Astrocyte of the cerebellum (primary cell): Measurements from ENCODE around the gene OSBPL5.
A peak's percentile ranks its signal among the peaks of the same experiment; 100 is the strongest.

Experiments
- DNase-seq: peaks from one replicate; pipeline ENCODE4 v3.0.0-alpha.2; 2011; ENCODE audit warnings: low read depth
- H3K4me3 ChIP-seq: 2 replicates; pipeline ENCODE4 v1.5.1; 2011; ENCODE audit warnings: mild to moderate bottlenecking, low read depth, low read length, moderate library complexity
- CTCF ChIP-seq: IDR thresholded peaks from 2 replicates; pipeline ENCODE4 v1.5.1; 2012; ENCODE audit warnings: low read length, low read depth, moderate library complexity, mild to moderate bottlenecking; ENCODE audit errors: missing control alignments
- in situ Hi-C: cut with HindIII; loops from 2 replicates; pipeline ENCODE4 v1.10.0; 2017; ENCODE audit warnings: low sequenced_read_pairs

Gene OSBPL5

GRCh38 chr11:3060436-3061025 lies 104.6 kb downstream of the OSBPL5 start:
- H3K4me3 ChIP-seq, result no peak overlapping the region
- in situ Hi-C loops, result no loop called here
- TF ChIP-seq CTCF, result no peak
- DNase-seq, result no peak

- in situ Hi-C loops, result no loop called here
Observed at GRCh38 chr11:3058753-3059664, 106.1 kb downstream of the OSBPL5 start.

GRCh38 chr11:3057069-3057963 lies 107.8 kb downstream of the OSBPL5 start, which contains the start of gene CARS1:
Gene CARS1 (minus strand): TSS chr11:3057423. CDS start chr11:3057367, 56 bp downstream.
- no peak for TF ChIP-seq CTCF
- H3K4me3 ChIP-seq, result peak within 1 kb of the TSS; percentile 93
- DNase-seq, result peak; percentile 77
- in situ Hi-C loops, result no loop called here

More at GRCh38 chr11:3058753-3059664, 106.1 kb downstream of the OSBPL5 start:
- H3K4me3 ChIP-seq, result no peak overlapping the region
- TF ChIP-seq CTCF, result no peak
- DNase-seq, result no peak

GRCh38 chr11:3056296-3057068 lies 108.6 kb downstream of the OSBPL5 start:
- H3K4me3 ChIP-seq, result peak overlapping the region; percentile 93
- in situ Hi-C loops, result no loop called here

GRCh38 chr11:3055891-3056290 lies 109.2 kb downstream of the OSBPL5 start:
- DNase-seq, result no peak
- TF ChIP-seq CTCF, result no peak
- in situ Hi-C loops, result no loop called here
- H3K4me3 ChIP-seq, result peak overlapping the region; percentile 93

More at GRCh38 chr11:3056296-3057068, 108.6 kb downstream of the OSBPL5 start:
- no peak for DNase-seq
- no peak for TF ChIP-seq CTCF
